Gastroesophageal sphincter (tissue), 4 donors: ENCODE results near the gene CHMP1B. TPM values are rescaled to one million over a fixed set of nuclear protein-coding genes. Genes with fewer than 3 reads are reported as not detected.

Experiments
- ATAC-seq: fragments of 150-250 bp; one replicate; pipeline ENCODE4 v1.9.1; 2016; ENCODE audit warnings: mild to moderate bottlenecking, moderate library complexity
- H3K27ac ChIP-seq, 4 donors: fragments of 200-600 bp; sonication (generic) in 3 of 4; 1 replicate in 3 of 4; 2 replicates in 1 of 4; pipeline ENCODE4 v1.5.1; 2016 to 2019
- H3K27me3 ChIP-seq: fragments of 200-600 bp; sonication (generic); one replicate; pipeline ENCODE4 v1.5.1; 2019
- H3K36me3 ChIP-seq, 2 donors: fragments of 200-600 bp; sonication (generic); one replicate each; pipeline ENCODE4 v1.5.1; 2019; ENCODE audit warnings: control low read depth in 1 of 2
- H3K4me1 ChIP-seq, 3 donors: fragments of 200-600 bp; sonication (generic); 1 replicate in 2 of 3; 2 replicates in 1 of 3; pipeline ENCODE4 v1.5.1; 2016 to 2019; ENCODE audit warnings: control low read depth in 2 of 3
- H3K4me3 ChIP-seq, 2 donors: fragments of 200-600 bp; sonication (generic); one replicate each; pipeline ENCODE4 v1.5.1; 2019; ENCODE audit warnings: mild to moderate bottlenecking in 1 of 2, moderate library complexity in 1 of 2
- H3K9me3 ChIP-seq, 3 donors: fragments of 200-600 bp; sonication (generic); one replicate each; pipeline ENCODE4 v1.5.1; 2017 to 2019; ENCODE audit warnings: control low read depth in 2 of 3
- CTCF ChIP-seq, 4 experiments: fragments of 200-600 bp in 2 of 4; fragments of 450-650 bp in 2 of 4; sonication (generic) in 1 of 4; IDR thresholded peaks; one replicate each; pipeline ENCODE4 v1.5.1; 2017 to 2019; ENCODE audit warnings: antibody characterized with exemption in 4 of 4, mild to moderate bottlenecking in 2 of 4, moderate library complexity in 2 of 4
- EP300 ChIP-seq: sonication (generic); formaldehyde crosslinking; IDR thresholded peaks from one replicate; pipeline ENCODE4 v1.6.1; 2017; ENCODE audit warnings: antibody characterized with exemption, mild to moderate bottlenecking
- POLR2A ChIP-seq, 2 donors: fragments of 450-650 bp; IDR thresholded peaks; one replicate each; pipeline ENCODE4 v1.6.1; 2017; ENCODE audit warnings: antibody characterized with exemption in 2 of 2, mild to moderate bottlenecking in 2 of 2, moderate library complexity in 1 of 2
- POLR2AphosphoS5 ChIP-seq: sonication (generic); formaldehyde crosslinking; IDR thresholded peaks from one replicate; pipeline ENCODE4 v1.6.1; 2017; ENCODE audit warnings: antibody characterized with exemption
- WGBS, 2 donors: methylation state at CpG; one replicate each; pipeline ENCODE4 v1.1.5; 2018; ENCODE audit warnings: low coverage in 1 of 2; 5-methylcytosine and 5-hydroxymethylcytosine counted together
- total RNA-seq, 4 donors: library from RNA; depleted of rRNA; stranded (reverse); fragments of >200 nt; gene quantifications; one replicate each; pipeline ENCODE4 v1.1.0, GENCODE V29; 2016

The CHMP1B gene
- total RNA-seq, 4 donors from 2014 or later: 46.0 to 71.6 (median 52.8) TPM

GRCh38 chr18:11882636-11883035 lies 31.4 kb downstream of the CHMP1B start:
- ATAC-seq: no peak
- no peaks in the 10 kb centered on the region for H3K4me1 ChIP-seq
- no peak for TF ChIP-seq POLR2AphosphoS5
- no peak for TF ChIP-seq CTCF (IDR thresholded peaks at IDR 0.05)
- no peak for TF ChIP-seq EP300
- TF ChIP-seq POLR2A (IDR thresholded peaks at IDR 0.05): no peak
- H3K9me3 ChIP-seq: no peaks in the 10 kb centered on the region
- H3K4me3 ChIP-seq: no peak overlapping the region
- H3K36me3 ChIP-seq: peaks cover 0 to 82% of the 10 kb centered on the region in 2 donors
- H3K27me3 ChIP-seq: no peaks in the 10 kb centered on the region
- no peak overlapping the region for H3K27ac ChIP-seq
- WGBS, 2 donors: 56 to 63% methylated on average over 3 to 4 of the region's 4 CpGs

- Histone ChIP-seq H3K27me3 (no peaks in the 10 kb centered on the region), H3K4me3 (no peak overlapping the region), H3K27ac (no peak overlapping the region), H3K9me3 (no peaks in the 10 kb centered on the region), H3K36me3 (peaks cover 0 to 82% of the 10 kb centered on the region in 2 donors), H3K4me1 (no peaks in the 10 kb centered on the region)
- no peak for TF ChIP-seq POLR2A (IDR thresholded peaks at IDR 0.05)
- no peak for TF ChIP-seq POLR2AphosphoS5
- TF ChIP-seq CTCF (IDR thresholded peaks at IDR 0.05): no peak
- TF ChIP-seq EP300: no peak
- WGBS, 2 donors: 53 to 86% methylated on average over 1 of the region's 1 CpG
- no peak for ATAC-seq
Measured at GRCh38 chr18:11883153-11883552, 31.9 kb downstream of the CHMP1B start.

- H3K9me3 ChIP-seq: no peaks in the 10 kb centered on the region
- H3K4me3 ChIP-seq: no peak overlapping the region
- H3K36me3 ChIP-seq: peaks cover 0 to 86% of the 10 kb centered on the region in 2 donors
- H3K27ac ChIP-seq: no peak overlapping the region
- no peak for TF ChIP-seq EP300
- no peaks in the 10 kb centered on the region for H3K27me3 ChIP-seq
- no peaks in the 10 kb centered on the region for H3K4me1 ChIP-seq
- 97 to 100% methylated on average over 5 to 6 of the region's 12 CpGs for WGBS, 2 donors
- ATAC-seq: no peak
Measured at GRCh38 chr18:11884396-11885030, 33.3 kb downstream of the CHMP1B start.

- no peaks in the 10 kb centered on the region for H3K4me1 ChIP-seq
- no peak for ATAC-seq
- WGBS, 2 donors: 65 to 73% methylated on average over 5 to 18 of the region's 22 CpGs
- H3K4me3 ChIP-seq: no peak overlapping the region
- H3K9me3 ChIP-seq: no peaks in the 10 kb centered on the region
- peaks cover 0 to 91% of the 10 kb centered on the region in 2 donors for H3K36me3 ChIP-seq
- no peak for TF ChIP-seq EP300
- no peak overlapping the region for H3K27ac ChIP-seq
- H3K27me3 ChIP-seq: no peaks in the 10 kb centered on the region
Measured at GRCh38 chr18:11885278-11885947, 34.2 kb downstream of the CHMP1B start.

GRCh38 chr18:11886577-11887110 lies 35.4 kb downstream of the CHMP1B start:
- WGBS, 2 donors: 96% methylated on average over 8 of the region's 19 CpGs; no CpG with 5 or more reads in 1 of the 2 donors
- Histone ChIP-seq H3K27ac (no peak overlapping the region), H3K9me3 (no peaks in the 10 kb centered on the region), H3K36me3 (peaks cover 0 to 91% of the 10 kb centered on the region in 2 donors), H3K27me3 (no peaks in the 10 kb centered on the region), H3K4me1 (no peaks in the 10 kb centered on the region), H3K4me3 (no peak overlapping the region)
- ATAC-seq: no peak
- TF ChIP-seq POLR2A (IDR thresholded peaks at IDR 0.05): no peak
- TF ChIP-seq EP300: no peak
- TF ChIP-seq POLR2AphosphoS5: no peak

- no peaks in the 10 kb centered on the region for H3K27me3 ChIP-seq
- H3K27ac ChIP-seq: no peak overlapping the region
- peaks cover 0 to 92% of the 10 kb centered on the region in 2 donors for H3K36me3 ChIP-seq
- WGBS, 2 donors: 78 to 86% methylated on average over 3 to 8 of the region's 8 CpGs
- no peak for ATAC-seq
- no peaks in the 10 kb centered on the region for H3K4me1 ChIP-seq
- H3K4me3 ChIP-seq: no peak overlapping the region
- H3K9me3 ChIP-seq: no peaks in the 10 kb centered on the region
- TF ChIP-seq POLR2AphosphoS5: no peak
- TF ChIP-seq EP300: no peak
- TF ChIP-seq POLR2A (IDR thresholded peaks at IDR 0.05): no peak
- TF ChIP-seq CTCF (IDR thresholded peaks at IDR 0.05): no peak
Measured at GRCh38 chr18:11887328-11888128, 36.3 kb downstream of the CHMP1B start.
